K562 (cell line): ENCODE measurements around the gene MEGF9. TPM values are rescaled to one million over a fixed set of nuclear protein-coding genes. Genes with fewer than 3 reads are reported as not detected.

Experiments used
- ATAC-seq: fragments of 200-7000 bp; cut with Tn5 transposase; 3 replicates; pipeline ENCODE4 v1.9.1; 2020; ENCODE audit warnings: moderate library complexity
- BruUV-seq: library from RNA; stranded (reverse); fragments of 400-500 nt; replicated peaks from 2 replicates; lab custom pipeline; 2021; lab: Mats Ljungman, UMichigan
- CTCF ChIA-PET: fragments of 300-600 bp; formaldehyde crosslinking; extraction: SDS; loops from one replicate; lab custom pipeline; 2021; ENCODE audit warnings: low intra/inter-chr PET ratio; lab: Yijun Ruan, JAX
- POLR2A ChIA-PET: fragments of 300-600, 350-650 bp; sonication (Branson Sonifier 250); formaldehyde crosslinking; extraction: SDS; loops from one replicate; lab custom pipeline; 2021; ENCODE audit warnings: antibody characterized with exemption, inconsistent platforms; lab: Yijun Ruan, JAX
- DNase-seq, 4 experiments: peaks; one replicate each; pipeline versions ENCODE4 v3.0.0 to v3.0.0-alpha.2; 2011 to 2018; ENCODE audit warnings: low spot score in 3 of 4, mixed read lengths in 3 of 4; ENCODE audit errors: extremely low read depth in 1 of 4
- FAIRE-seq: peaks from 2 replicates; lab custom pipeline; 2011; peaks lifted over from hg19 to GRCh38; lab: Jason Lieb, UNC
- H2AFZ ChIP-seq: 2 replicates; pipeline ENCODE4 v1.6.0; 2011; ENCODE audit warnings: low read depth, low read length, control low read depth, inconsistent platforms
- H3K27ac ChIP-seq: fragments of 200-600 bp; 3 replicates; pipeline ENCODE4 v1.8.0; 2011; ENCODE audit warnings: low read depth, mild to moderate bottlenecking, control low read depth, inconsistent platforms, low read length, moderate library complexity, mixed read lengths; ENCODE audit errors: extremely low read depth
- H3K27me3 ChIP-seq, 2 experiments: fragments of 300-600 bp in 1 of 2; 2 replicates in 1 of 2; 3 replicates in 1 of 2; pipeline versions ENCODE4 v1.6.0 to v1.8.0; 2011; ENCODE audit warnings: inconsistent platforms in 2 of 2, low read length in 2 of 2, mild to moderate bottlenecking in 1 of 2, mixed read lengths in 1 of 2, moderate library complexity in 1 of 2; ENCODE audit not compliant: control insufficient read depth in 2 of 2, insufficient read depth in 2 of 2
- H3K36me3 ChIP-seq: fragments of 300-600 bp; 3 replicates; pipeline ENCODE4 v1.8.0; 2011; ENCODE audit warnings: mild to moderate bottlenecking, low read length, inconsistent platforms; ENCODE audit not compliant: control insufficient read depth, insufficient read depth
- H3K4me1 ChIP-seq, 2 experiments: fragments of 200-600 bp in 1 of 2; replicated peaks in 1 of 2; 2 replicates in 1 of 2; 3 replicates in 1 of 2; pipeline versions ENCODE4 v1.5.1 to v1.8.0; 2011; ENCODE audit warnings: inconsistent platforms in 2 of 2, low read length in 2 of 2, mild to moderate bottlenecking in 1 of 2, mixed read lengths in 1 of 2, moderate library complexity in 1 of 2; ENCODE audit not compliant: control insufficient read depth in 2 of 2, insufficient read depth in 2 of 2
- H3K4me2 ChIP-seq: 2 replicates; pipeline ENCODE4 v1.6.1; 2011; ENCODE audit warnings: low read length, control low read depth, inconsistent platforms, mixed read lengths; ENCODE audit not compliant: insufficient read depth
- H3K4me3 ChIP-seq: fragments of 200-600 bp; sonication (generic), shearing (Covaris generic); 2 replicates; pipeline ENCODE4 v1.5.1; 2016; ENCODE audit warnings: control low read depth, inconsistent platforms
- H3K79me2 ChIP-seq: fragments of 200-600 bp; 3 replicates; pipeline ENCODE4 v1.8.0; 2011; ENCODE audit warnings: low read length, inconsistent platforms; ENCODE audit not compliant: control insufficient read depth, insufficient read depth
- H3K9ac ChIP-seq, 2 experiments: 2 replicates each; pipeline versions ENCODE4 v1.6.0 to v1.6.1; 2011; ENCODE audit warnings: low read depth in 2 of 2, low read length in 2 of 2, control low read depth in 1 of 2, inconsistent platforms in 1 of 2, mild to moderate bottlenecking in 1 of 2, mixed read lengths in 1 of 2; ENCODE audit not compliant: insufficient read depth in 1 of 2
- H3K9me1 ChIP-seq: one replicate; pipeline ENCODE4 v1.6.0; 2011; ENCODE audit warnings: inconsistent platforms, mild to moderate bottlenecking, low read length, moderate library complexity; ENCODE audit not compliant: control insufficient read depth, insufficient read depth
- H3K9me3 ChIP-seq: replicated peaks from 2 replicates; pipeline ENCODE4 v1.5.1; 2011; ENCODE audit warnings: low read depth, low read length, inconsistent platforms; ENCODE audit not compliant: control insufficient read depth, insufficient read depth
- H4K20me1 ChIP-seq: replicated peaks from 2 replicates; pipeline ENCODE4 v1.6.1; 2011; ENCODE audit warnings: low read length, inconsistent platforms, mixed read lengths; ENCODE audit not compliant: control insufficient read depth, insufficient read depth
- C11orf30 ChIP-seq: fragments of 450-650 bp; IDR thresholded peaks from 2 replicates; pipeline ENCODE4 v1.6.1; 2016; ENCODE audit warnings: low read depth, mild to moderate bottlenecking
- CTCF ChIP-seq, 3 experiments: IDR thresholded peaks in 2 of 3; conservative IDR thresholded peaks in 1 of 3; 2 replicates each; pipeline ENCODE4 v1.5.1; 2011 to 2012; ENCODE audit warnings: low read length in 3 of 3, mild to moderate bottlenecking in 3 of 3, control low read depth in 2 of 3, improper control_type of control experiment in 1 of 3, inconsistent platforms in 1 of 3, low read depth in 1 of 3, mixed read lengths in 1 of 3, moderate library complexity in 1 of 3; ENCODE audit not compliant: insufficient read depth in 2 of 3
- FOXJ2 ChIP-seq: fragments of 200-800 bp; sonication (Bioruptor generic); IDR thresholded peaks from 2 replicates; pipeline ENCODE4 v1.6.1; 2016; ENCODE audit warnings: missing genetic modification characterization, missing compliant biosample characterization
- MITF ChIP-seq: IDR thresholded peaks from 2 replicates; pipeline ENCODE4 v1.6.1; 2014; ENCODE audit warnings: antibody characterized with exemption
- NFE2 ChIP-seq: IDR thresholded peaks from 2 replicates; pipeline ENCODE4 v1.6.1; 2014; ENCODE audit warnings: antibody characterized with exemption, low read depth
- RAD21 ChIP-seq, 2 experiments: fragments of 250-450 bp in 1 of 2; fragments of 450-650 bp in 1 of 2; sonication (Bioruptor Pico) in 1 of 2; formaldehyde crosslinking in 1 of 2; IDR thresholded peaks in 1 of 2; conservative IDR thresholded peaks in 1 of 2; 2 replicates each; pipeline versions ENCODE4 v1.4.0 to v1.8.0; 2020 to 2022; ENCODE audit warnings: mild to moderate bottlenecking in 2 of 2, moderate library complexity in 1 of 2
- ZNF280B ChIP-seq: fragments of 250-450 bp; sonication (Bioruptor Pico); IDR thresholded peaks from 2 replicates; pipeline ENCODE4 v1.5.1; 2021; ENCODE audit warnings: mild to moderate bottlenecking
- in situ Hi-C: fragments of 300-500 bp; cut with MboI; formaldehyde crosslinking; loops from 4 replicates; pipeline ENCODE4 v1.15.0; 2018; ENCODE audit warnings: inconsistent platforms, mixed read lengths
- intact Hi-C: fragments of 100-400 bp; cut with micrococcal nuclease; formaldehyde crosslinking; loops from 2 replicates; pipeline ENCODE4 v1.14.2; 2022
- polyA plus RNA-seq, 8 experiments: library from polyadenylated mRNA; depleted of rRNA in 4 of 8; stranded (reverse) in 5 of 8; unstranded in 3 of 8; fragments of >200 nt; fragmentation: Nextera tagmentation in 2 of 8; fragmentation: Illumina TruSeq in 1 of 8; extraction: Ambion mirVana in 2 of 8; extraction: Trizol in 1 of 8; gene quantifications; 2 replicates each; pipeline versions ENCODE4 v1.2.1 to v1.2.3, GENCODE V29; 2011 to 2014; ENCODE audit warnings: inconsistent platforms in 1 of 8, missing spikeins in 1 of 8
- total RNA-seq, 7 experiments: library from RNA; depleted of rRNA in 6 of 7; stranded (reverse); fragments of >200 nt in 6 of 7; fragmentation: Illumina TruSeq in 2 of 7; extraction: Trizol in 2 of 7; gene quantifications; 2 replicates each; pipeline versions ENCODE4 v1.2.1 to v1.2.3, GENCODE V29; 2011 to 2021; ENCODE audit warnings: low replicate concordance in 1 of 7

MEGF9 gene
- total and polyA plus RNA-seq, 9 of the 15 experiments (the other 6 are each of a cell fraction or from before 2014, with no cell fraction given): 2.1 to 6.2 (median 3.8) TPM

GRCh38 chr9:120610975-120611689 lies 103.1 kb downstream of the MEGF9 start:
- no peaks in the 10 kb centered on the region for H3K9me3 ChIP-seq
- DNase-seq (peak; percentile 15 to 33 (median 20)), FAIRE-seq (peak; percentile 46), ATAC-seq (peak; percentile 96)
- H3K4me1 ChIP-seq: no peaks in the 10 kb centered on the region
- no peaks in the 10 kb centered on the region; the same call in 2 of the 3 replicates for H3K36me3 ChIP-seq
- H3K79me2 ChIP-seq: no peaks in the 10 kb centered on the region
- TF ChIP-seq ZNF280B: no peak
- TF ChIP-seq FOXJ2 (tag): no peak
- peak; percentile 16 to 57 (median 43); a peak in 4 of 6 replicates for TF ChIP-seq CTCF (IDR thresholded peaks at IDR 0.05 in 2 of 3, conservative IDR thresholded peaks at IDR 0.05 in 1 of 3; ENCODE audit: insufficient read depth in 2 of 3, low read depth in 1 of 3, low read length in 3 of 3)
- peak in 1 of 2 experiments; percentile 53; a peak in 3 of 4 replicates for TF ChIP-seq RAD21 (CRISPR knock-in tag; conservative IDR thresholded peaks at IDR 0.05 in 1 of 2, IDR thresholded peaks at IDR 0.05 in 1 of 2)
- TF ChIP-seq C11orf30: peak; percentile 31; the same call in 1 of the 2 replicates
- TF ChIP-seq NFE2: peak; percentile 55
- no peak for TF ChIP-seq MITF
- H3K4me3 ChIP-seq: no peak overlapping the region
- BruUV-seq: no TSS peak
- ChIA-PET POLR2A (interaction anchor here (0.7 kb wide), 1 partner anchor 23 kb away, joined by 5 read pairs; no protein-coding TSS in a partner anchor), CTCF (interaction anchor here (0.6 kb wide), 1 partner anchor 12 kb away, joined by 3 read pairs; no protein-coding TSS in a partner anchor)
- H3K27me3 ChIP-seq: no peaks in the 10 kb centered on the region
- in situ Hi-C loops (loop anchor here (25.0 kb wide), 1 partner anchor 326 kb away; the partner anchor contains the start of gene TRAF1), intact Hi-C loops (loop anchor here (10.0 kb wide), 2 partner anchors 254 to 324 kb away; no protein-coding TSS in a partner anchor)
- H3K4me2 ChIP-seq: no peak overlapping the region
- no peak overlapping the region for H3K9ac ChIP-seq
- no peaks in the 10 kb centered on the region for H3K9me1 ChIP-seq
- no peak overlapping the region for H2AFZ ChIP-seq
- no peaks in the 10 kb centered on the region for H4K20me1 ChIP-seq
- no peak overlapping the region for H3K27ac ChIP-seq
